Lung (tissue), 12 donors: ENCODE measurements around the gene DAG1. TPM values are rescaled to one million over a fixed set of nuclear protein-coding genes. Genes with fewer than 3 reads are reported as not detected.

Experiments
- ATAC-seq: fragments of 200-7000 bp; cut with Tn5 transposase; one replicate; pipeline ENCODE4 v1.9.1; 2020; ENCODE audit warnings: moderate number of reproducible peaks; ENCODE audit not compliant: insufficient read depth, low FRiP score
- DNase-seq, 3 donors: peaks; one replicate each; pipeline ENCODE4 v3.0.0-alpha.2; 2013 to 2017
- H3K27ac ChIP-seq, 2 donors: one replicate each; pipeline ENCODE4 v1.5.1; 2013; ENCODE audit warnings: mild to moderate bottlenecking in 2 of 2, moderate library complexity in 2 of 2, control low read depth in 1 of 2, inconsistent platforms in 1 of 2, low read depth in 1 of 2, low read length in 1 of 2
- H3K27me3 ChIP-seq, 3 donors: one replicate each; pipeline ENCODE4 v1.5.1; 2013; ENCODE audit warnings: low read length in 2 of 3; ENCODE audit not compliant: control insufficient read depth in 3 of 3, insufficient read depth in 3 of 3
- H3K36me3 ChIP-seq, 4 donors: one replicate each; pipeline ENCODE4 v1.5.1; 2013; ENCODE audit warnings: low read length in 4 of 4, mild to moderate bottlenecking in 1 of 4, moderate library complexity in 1 of 4; ENCODE audit not compliant: control insufficient read depth in 4 of 4, insufficient read depth in 4 of 4
- H3K4me1 ChIP-seq, 5 donors: one replicate each; pipeline ENCODE4 v1.5.1; 2013; ENCODE audit warnings: low read length in 5 of 5, mild to moderate bottlenecking in 2 of 5, moderate library complexity in 1 of 5; ENCODE audit not compliant: control insufficient read depth in 5 of 5, insufficient read depth in 5 of 5
- H3K4me3 ChIP-seq: one replicate; pipeline ENCODE4 v1.5.1; 2013; ENCODE audit warnings: mild to moderate bottlenecking, control low read depth, moderate library complexity
- H3K9ac ChIP-seq, 2 donors: one replicate each; pipeline ENCODE4 v1.5.1; 2013; ENCODE audit warnings: low read length in 2 of 2, control low read depth in 1 of 2; ENCODE audit not compliant: insufficient read depth in 1 of 2
- H3K9me3 ChIP-seq, 4 donors: one replicate each; pipeline ENCODE4 v1.5.1; 2013; ENCODE audit warnings: low read length in 3 of 4, mild to moderate bottlenecking in 1 of 4, moderate library complexity in 1 of 4; ENCODE audit not compliant: control insufficient read depth in 4 of 4, insufficient read depth in 3 of 4
- CTCF ChIP-seq: IDR thresholded peaks from 2 replicates; pipeline ENCODE4 v1.5.1; 2012; ENCODE audit warnings: mild to moderate bottlenecking; ENCODE audit errors: control extremely low read depth, extremely low read depth
- WGBS, 2 donors: extraction: QIAGEN DNeasy Blood & Tissue Kit; methylation state at CpG; one replicate each; pipeline ENCODE4 v1.1.7; 2013; 5-methylcytosine and 5-hydroxymethylcytosine counted together
- polyA plus RNA-seq, 2 donors: library from polyadenylated mRNA; stranded (reverse); fragments of 200-250 nt; gene quantifications; one replicate each; pipeline ENCODE4 v1.2.1, GENCODE V29; 2013
- total RNA-seq, 2 donors: library from RNA; depleted of rRNA in 1 of 2; stranded (reverse); fragments of >200 nt in 1 of 2; gene quantifications; one replicate each; pipeline ENCODE4 v1.2.1, GENCODE V29; 2014 to 2021
- donor health status: control.
- donor health status: control.
- donor health status: Bipolar disorder and iron deficiency.
- donor health status: healthy.
- donor health status: DM: yes; HTN: yes; CAD: no.

Gene DAG1
- total and polyA plus RNA-seq, 4 donors: 18.2 to 100 (median 38.0) TPM

- no peak for DNase-seq
- no peak for TF ChIP-seq CTCF
- Histone ChIP-seq H3K4me3 (no peak overlapping the region), H3K27ac (no peak overlapping the region), H3K4me1 (peaks cover 0 to 15% (median 0%) of the 10 kb centered on the region in 5 donors), H3K27me3 (no peaks in the 10 kb centered on the region), H3K9me3 (no peaks in the 10 kb centered on the region), H3K36me3 (peaks cover 0 to 8% (median 0%) of the 10 kb centered on the region in 4 donors), H3K9ac (no peak overlapping the region)
- WGBS, 2 donors: 66 to 75% methylated on average over 2 of the region's 2 CpGs
- ATAC-seq: no peak
These were observed 49.9 kb downstream of the DAG1 start for GRCh38 chr3:49519916-49520385.

- WGBS, 2 donors: 74 to 77% methylated on average over 5 of the region's 5 CpGs
- H3K36me3 ChIP-seq: no peaks in the 10 kb centered on the region
- no peak overlapping the region for H3K27ac ChIP-seq
- peaks cover 0 to 10% (median 0%) of the 10 kb centered on the region in 5 donors for H3K4me1 ChIP-seq
- H3K4me3 ChIP-seq: no peak overlapping the region
- no peaks in the 10 kb centered on the region for H3K9me3 ChIP-seq
- TF ChIP-seq CTCF: no peak
- peak; percentile 27 for ATAC-seq
- H3K27me3 ChIP-seq: no peaks in the 10 kb centered on the region
- DNase-seq: no peak
- H3K9ac ChIP-seq: no peak overlapping the region
These were observed 54.0 kb downstream of the DAG1 start for GRCh38 chr3:49523756-49524747.

- DNase-seq (no peak), ATAC-seq (no peak)
- Histone ChIP-seq H3K4me1 (peaks cover 0 to 1% (median 0%) of the 10 kb centered on the region in 5 donors), H3K27ac (no peak overlapping the region), H3K4me3 (no peak overlapping the region), H3K9me3 (no peaks in the 10 kb centered on the region), H3K27me3 (no peaks in the 10 kb centered on the region), H3K36me3 (peaks cover 5 to 28% (median 14%) of the 10 kb centered on the region in 4 donors), H3K9ac (no peak overlapping the region)
- no peak for TF ChIP-seq CTCF
These were observed 59.5 kb downstream of the DAG1 start for GRCh38 chr3:49529567-49529966.
